GM21717 (cell line): ENCODE measurements around the gene ACSS2.

ENCODE experiments used
- ATAC-seq: cut with Tn5 transposase; IDR thresholded peaks from one replicate; pipeline ENCODE4 v1.9.1; 2021; ENCODE audit warnings: mild to moderate bottlenecking, moderate library complexity; ENCODE audit not compliant: unreplicated experiment

Gene ACSS2

DNA sequence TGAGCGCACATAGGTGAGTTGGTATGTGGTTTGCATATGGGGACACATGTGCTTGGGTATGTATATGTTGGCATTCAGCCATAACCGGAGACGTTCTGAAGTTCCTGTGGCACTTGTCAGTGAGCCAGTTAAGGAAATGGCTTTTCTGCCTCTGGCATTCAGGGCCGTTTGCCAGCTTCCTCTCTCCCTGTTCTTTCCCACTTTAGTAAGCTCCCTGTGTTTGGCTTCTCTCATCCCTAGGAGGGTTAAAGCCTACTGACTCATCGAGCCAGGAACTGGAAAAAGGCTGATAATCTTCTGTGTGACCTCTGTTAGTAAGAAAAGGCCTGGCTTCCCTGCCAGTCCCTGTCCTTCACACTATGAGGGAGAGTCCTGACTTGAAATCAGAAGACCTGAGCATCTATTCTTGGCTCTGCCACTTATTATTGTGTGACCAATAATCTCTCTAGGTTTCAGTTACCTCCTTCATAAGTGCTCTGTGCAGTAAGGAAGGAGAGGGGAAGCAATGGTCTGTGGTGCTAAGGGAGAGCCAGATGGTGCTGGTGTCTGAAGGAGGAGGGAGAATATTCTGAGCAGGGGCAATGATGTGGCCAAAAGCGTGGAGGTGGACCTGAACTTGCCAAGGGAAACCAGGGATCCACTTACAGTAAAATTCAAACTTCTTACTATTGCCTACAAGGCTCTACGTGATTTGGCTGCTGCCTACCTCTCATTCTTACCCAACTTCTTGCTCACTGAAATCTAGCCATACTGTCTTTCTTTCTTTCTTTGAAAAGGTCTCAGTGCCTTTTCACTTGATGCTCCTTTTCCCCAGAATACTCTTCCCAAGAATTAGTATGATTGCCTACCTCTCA lies 31.4 kb downstream of the ACSS2 start:
- no peak for ATAC-seq

DNA sequence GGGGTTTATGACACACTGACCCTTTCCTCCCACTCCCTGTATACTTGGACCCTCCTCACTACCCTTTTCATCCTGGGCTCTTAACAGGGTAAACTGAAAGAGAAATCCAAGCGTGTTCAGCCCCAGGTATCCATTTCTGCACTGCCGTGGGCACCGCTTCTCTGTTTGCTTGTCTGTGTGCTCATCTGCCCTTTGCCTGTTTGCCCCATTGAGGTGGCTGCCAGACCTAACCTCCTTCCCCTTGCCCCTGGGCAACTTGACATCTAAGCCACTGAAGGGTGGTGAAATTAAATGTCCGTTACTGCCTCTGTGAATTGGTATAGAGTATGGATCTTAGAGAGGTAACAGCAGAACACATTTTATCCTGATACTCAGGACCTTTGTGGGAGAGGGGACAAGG lies 38.7 kb downstream of the ACSS2 start:
- ATAC-seq = no peak

DNA sequence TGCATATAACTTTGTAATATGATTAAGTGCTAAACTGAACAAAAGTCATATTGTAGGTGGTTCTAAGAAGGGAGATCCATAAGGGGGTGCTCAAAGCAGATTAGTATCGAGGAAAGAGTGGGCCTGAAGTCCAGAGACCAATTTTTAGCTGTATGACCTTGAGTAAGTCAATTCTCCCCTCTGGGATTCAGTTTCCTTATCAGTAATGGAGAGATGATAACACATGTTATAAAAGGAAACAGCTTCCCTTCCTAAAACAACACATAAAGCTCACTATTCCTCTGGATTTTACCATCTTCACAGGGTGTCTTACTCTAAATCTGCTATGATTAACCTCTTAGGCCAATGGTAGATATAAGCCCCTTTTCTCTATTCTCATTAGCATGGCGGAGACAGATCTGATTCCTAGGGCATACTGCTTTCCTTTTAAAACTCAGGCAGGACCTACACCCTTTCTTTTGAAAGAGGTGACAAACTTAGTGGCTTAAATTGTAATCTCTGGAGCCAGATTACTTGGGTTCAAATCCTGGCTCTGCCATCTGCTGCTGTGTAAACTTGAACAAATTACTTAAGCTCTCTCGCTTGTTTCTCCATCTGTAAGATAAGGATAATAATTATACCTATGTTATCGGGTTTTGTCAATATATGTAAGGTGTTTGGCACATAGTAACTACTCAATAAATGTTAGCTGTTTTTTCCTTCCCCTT lies 39.5 kb downstream of the ACSS2 start:
- no peak for ATAC-seq

DNA sequence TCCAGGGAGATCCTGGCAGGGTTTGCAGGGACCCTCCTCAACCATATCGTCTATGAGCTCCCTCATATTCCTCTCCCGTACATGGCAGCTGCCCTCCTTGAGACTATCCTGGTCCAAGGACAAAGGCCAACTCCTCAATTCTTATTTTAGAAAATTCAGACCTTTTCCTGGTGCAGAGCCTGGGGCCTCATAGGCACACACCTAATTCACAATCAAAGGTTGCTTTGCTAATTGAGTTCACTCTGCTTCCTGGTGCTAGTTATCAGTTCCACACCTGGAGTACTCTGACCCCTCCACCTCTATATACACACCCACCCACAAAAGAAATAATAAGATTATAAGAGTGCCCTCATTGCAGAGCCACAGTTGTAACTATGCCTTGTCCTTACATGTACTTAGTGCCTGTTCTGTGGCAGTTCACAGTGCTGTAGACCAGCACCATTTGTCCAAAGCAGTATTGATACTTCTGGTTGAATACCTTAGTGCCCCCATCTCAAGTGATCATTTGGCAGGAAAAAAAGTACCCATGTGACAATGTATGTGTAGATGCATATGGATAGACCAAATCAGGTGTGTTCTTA lies 40.5 kb downstream of the ACSS2 start:
- ATAC-seq = no peak

DNA sequence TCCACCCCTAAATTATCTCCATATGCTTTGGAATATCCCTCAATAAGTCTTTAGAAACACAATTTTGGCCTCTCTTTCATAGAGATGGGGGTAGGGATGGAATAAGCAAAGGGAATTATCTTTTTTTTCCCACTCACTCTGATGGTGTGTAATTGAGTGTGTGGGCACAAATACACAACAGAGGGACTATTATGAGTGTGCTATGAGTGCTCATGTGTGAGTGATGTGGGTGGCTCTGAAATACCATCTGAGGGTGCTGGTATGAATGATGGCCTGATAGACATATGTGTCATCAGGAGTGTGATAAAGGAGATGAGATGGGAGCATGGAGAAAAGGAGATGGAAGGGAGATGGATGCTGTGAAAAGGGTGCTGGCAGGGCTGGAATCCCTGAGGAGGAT lies 43.6 kb downstream of the ACSS2 start:
- no peak for ATAC-seq

DNA sequence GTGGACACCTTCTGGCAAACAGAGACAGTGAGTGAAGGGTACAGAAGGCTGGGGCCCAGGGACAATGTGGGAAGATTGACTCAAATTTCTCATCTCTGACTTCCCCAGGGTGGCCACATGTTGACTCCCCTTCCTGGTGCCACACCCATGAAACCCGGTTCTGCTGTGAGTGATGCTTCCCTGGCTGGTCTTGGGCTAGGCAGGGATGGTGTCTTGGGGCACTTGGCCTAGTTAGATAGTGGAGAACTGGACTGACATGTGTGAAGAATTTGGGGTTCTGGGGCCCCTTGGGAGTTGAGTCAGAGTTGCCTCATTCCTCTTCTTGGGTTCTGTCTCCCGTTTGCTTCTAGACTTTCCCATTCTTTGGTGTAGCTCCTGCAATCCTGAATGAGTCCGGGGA lies 45.0 kb downstream of the ACSS2 start:
- ATAC-seq = no peak

DNA sequence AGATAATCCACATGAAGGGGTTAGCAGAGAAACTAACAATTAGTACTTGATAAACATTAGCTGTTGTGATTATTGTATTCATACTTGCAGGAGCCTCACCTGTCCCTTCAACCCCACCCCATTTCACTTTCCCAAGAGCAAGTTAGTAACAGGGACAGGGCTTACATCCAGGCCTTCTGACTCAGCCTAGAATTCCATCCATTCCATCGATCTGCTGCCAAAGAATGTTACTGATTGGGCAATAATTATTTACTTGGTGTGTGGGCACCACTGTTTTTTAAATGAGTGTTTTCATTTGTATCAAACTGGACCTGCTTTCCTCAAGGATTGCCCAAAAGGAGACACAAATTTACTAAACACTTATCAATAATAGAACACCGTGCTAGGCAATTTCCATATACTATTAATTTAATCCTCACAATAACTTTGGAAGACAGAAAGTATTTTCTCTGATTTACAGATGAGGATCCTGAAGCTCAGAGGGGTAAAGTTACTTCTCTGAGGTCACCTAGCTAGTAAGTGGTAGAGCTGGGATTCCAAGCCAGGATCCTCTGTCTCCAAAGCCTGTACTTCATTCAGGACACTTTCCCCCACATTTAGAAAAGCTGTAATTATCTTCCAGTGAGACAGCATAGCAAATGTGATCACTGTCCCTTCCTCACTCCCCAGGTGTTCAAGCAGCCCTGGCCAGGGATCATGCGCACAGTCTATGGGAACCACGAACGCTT lies 46.4 kb downstream of the ACSS2 start:
- ATAC-seq = no peak

DNA sequence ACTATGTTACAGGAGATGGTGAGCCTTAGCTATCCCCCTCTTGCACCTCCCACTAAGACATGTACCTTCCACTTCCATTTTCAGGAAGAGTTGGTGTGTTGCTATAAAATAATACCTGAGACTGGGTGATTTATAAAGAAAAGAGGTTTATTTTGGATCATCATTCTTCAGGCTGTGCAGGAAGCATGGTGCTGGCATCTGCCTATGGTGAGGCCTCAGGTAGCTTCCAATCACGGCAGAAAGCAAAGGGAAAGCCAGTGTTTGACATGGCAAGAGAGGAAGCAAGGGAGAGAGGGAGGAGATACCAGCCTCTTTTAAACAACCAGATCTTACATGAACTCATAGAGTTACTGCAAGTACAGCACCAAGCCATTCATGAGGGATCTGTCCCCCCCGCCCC lies 47.0 kb downstream of the ACSS2 start:
- ATAC-seq = no peak

DNA sequence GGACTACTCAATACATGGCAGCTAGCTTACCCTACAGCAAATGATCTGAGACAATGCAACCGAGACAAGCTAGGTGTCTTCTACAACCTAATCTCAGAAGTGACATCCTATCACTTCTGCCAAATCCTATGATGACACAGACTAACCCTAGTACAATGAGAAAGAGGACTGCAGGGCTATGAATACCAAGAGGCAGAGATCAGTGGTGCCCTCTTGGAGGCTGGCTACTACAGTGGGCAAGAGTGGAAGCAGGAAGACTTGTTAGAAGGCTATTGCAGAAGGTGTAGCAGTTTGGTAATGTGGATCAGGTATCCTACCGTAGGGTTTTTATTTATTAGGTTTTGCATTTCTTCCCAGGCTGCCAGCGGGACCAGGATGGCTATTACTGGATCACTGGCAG lies 48.9 kb downstream of the ACSS2 start:
- no peak for ATAC-seq

DNA sequence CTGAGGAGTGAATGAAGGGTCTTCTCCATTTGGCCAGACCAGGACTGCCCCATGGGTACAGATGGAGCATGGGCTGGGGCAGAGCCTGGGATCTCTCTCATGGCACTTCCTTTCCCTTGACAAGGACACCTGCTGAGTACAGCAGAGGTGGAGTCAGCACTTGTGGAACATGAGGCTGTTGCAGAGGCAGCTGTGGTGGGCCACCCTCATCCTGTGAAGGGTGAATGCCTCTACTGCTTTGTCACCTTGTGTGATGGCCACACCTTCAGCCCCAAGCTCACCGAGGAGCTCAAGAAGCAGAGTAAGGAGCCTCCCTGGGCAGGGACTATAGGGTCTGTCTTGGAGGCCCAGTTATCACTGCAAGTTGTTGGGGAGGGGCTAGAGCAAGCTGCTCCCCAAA lies 49.6 kb downstream of the ACSS2 start:
- ATAC-seq = no peak

DNA sequence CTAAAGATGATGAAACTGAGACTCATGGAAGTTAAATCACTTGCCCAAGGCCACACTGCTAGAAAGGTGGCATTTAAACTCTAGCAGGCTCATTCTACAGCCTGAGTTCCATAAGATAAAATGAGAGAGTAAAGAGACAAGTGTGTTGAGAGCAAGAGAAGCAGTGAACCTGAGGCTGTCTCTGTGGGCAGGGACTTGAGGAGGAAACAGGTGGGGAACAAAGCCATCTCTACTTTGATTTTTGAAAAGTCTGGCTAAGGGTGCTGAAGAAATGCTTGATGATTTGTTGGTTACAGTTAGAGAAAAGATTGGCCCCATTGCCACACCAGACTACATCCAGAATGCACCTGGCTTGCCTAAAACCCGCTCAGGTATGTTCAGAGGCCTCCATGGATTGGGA lies 50.2 kb downstream of the ACSS2 start:
- ATAC-seq = no peak

DNA sequence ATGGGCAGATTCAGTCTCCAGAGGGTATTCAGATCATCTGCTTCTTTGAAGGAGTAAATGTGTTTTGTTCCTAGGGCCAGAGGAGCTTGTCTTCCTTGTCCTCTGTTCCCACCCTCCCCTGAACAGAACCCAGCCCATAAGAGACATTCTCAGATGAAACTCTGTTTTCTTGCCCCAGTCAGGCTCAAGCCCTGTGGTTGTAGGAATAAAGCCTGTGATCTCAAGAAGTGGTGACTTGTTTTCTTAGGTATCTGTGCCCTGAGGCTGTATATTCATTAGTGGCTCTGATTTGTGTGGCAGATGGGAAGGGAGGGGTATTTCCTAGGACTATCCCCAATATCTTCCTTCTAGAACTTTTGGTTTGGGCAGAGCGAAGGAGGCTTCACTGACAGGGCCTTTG lies 51.3 kb downstream of the ACSS2 start:
- no peak for ATAC-seq

DNA sequence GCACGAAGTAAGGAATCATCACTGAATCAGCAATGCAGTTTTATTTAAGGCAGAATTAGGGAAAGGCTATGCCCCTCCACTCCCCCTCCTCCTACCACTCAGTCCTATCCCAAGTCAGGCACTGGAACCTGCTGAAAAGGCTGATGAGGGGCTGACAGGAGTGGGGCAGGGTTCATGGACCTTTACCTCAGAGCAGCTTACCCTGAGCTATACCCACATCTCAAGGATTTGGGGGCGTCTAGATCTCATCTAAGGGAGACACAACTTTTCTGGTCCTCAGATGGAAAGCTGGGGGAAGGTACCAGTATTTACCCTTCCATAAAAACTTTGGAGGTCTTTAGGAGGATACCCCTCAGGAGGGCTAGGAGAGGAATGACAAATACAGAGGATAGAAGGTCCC lies 52.0 kb downstream of the ACSS2 start:
- ATAC-seq = no peak

DNA sequence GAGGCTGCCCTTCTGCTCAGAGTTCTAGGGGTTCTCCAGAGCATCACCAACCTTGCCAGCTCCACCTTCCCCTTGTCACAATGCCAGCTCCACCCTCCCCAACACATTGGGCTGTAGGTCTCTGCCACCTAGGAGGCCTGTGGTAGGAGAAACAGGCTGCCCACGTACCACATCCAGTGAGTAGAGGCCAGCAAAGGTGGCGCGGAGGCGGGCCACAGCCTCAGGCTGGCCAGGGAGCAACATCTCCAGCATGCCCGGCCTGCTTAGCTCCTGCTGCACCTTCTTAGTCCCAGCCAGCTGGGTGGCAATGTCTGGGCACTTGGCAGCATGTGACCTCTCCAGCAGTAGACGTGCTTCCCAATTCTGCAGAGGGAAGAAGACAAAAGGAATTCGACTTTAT lies 55.4 kb downstream of the ACSS2 start:
- no peak for ATAC-seq

DNA sequence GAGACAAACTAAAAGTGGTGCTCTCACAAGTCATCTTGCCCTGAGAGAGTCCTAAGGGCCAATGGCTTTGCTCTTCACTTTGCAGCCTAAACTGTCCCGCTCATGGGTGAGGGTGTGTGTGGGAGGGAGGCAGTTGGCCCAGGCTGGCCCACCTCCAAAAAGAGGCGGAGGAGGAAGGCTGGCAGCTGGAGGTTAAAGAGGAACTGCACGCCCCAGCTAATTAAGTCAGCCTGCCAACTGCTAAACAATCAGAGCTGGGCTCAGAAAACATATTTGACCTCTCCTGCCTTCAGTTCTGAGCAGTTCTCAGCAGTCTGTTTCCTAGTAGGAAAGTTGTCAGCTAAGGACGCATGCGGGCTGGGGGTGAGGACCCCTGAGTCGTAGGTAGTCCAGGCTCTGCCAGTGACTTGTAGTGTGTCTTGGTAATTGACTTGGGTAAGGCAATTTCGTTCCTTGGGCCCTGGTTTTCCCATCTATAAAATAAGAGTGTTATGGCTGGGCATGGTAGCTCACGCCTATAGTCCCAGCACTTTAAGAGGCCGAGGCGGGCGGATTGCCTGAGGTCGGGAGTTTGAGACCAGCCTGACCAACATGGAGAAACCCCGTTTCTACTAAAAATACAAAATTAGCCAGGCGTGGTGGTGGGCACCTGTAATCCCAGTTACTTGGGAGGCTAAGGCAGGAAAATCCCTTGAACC lies 62.2 kb downstream of the ACSS2 start:
- no peak for ATAC-seq

DNA sequence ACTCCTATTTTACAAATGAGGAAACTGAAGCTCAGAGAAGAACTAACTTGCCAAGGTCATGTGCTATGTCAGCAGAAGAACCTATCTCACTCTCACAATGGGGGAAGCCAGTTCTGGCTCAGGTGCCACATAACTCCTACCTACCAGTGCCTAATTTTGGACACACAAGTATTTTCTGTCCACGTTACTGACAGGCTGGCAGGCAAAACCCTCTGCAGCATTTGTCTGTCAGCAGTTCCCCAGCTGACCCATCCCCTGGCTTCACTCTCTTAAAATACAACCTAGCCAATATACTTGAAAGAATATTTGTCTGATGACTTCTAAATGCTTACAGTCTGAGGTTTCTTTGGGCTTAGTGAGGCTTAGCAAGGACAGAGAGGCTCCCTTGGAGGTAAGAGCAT lies 63.7 kb downstream of the ACSS2 start:
- no peak for ATAC-seq

DNA sequence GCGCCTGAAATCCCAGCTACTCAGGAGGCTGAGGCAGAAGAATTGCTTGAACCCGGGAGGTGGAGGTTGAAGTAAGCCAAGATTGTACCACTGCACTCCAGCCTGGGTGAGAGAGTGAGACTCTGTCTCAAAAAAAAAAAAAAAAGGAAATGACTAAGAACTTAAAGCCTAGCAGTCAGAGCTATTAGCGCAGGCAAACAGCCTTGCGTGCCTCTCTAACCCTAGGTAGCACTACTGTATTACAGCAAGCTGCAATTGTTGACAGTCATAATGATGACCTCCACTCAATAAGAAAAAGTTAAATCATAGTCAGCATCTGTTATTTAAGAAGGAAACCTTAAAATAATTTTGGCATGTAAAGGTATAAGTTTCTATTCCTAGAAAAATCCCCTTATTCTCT lies 64.8 kb downstream of the ACSS2 start:
- no peak for ATAC-seq

DNA sequence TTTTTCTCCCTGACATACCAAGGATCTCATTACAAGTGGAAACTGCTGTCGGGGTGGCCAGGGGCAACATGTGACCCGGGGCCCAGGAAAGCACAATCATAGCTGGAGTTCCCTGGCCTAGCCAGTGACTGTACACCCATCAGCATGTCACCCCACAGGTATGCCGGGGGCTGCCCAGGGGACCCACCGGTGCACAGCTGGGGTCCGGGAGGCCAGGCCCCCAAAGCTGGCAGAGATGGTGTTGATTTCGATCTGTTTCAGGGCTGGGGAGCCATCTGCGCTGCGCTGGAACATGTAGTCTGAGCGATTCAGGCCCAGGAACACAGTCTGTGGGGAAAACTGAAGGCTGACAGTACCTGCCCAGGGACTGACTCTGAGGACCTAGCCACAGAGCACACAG lies 65.9 kb downstream of the ACSS2 start:
- no peak for ATAC-seq

DNA sequence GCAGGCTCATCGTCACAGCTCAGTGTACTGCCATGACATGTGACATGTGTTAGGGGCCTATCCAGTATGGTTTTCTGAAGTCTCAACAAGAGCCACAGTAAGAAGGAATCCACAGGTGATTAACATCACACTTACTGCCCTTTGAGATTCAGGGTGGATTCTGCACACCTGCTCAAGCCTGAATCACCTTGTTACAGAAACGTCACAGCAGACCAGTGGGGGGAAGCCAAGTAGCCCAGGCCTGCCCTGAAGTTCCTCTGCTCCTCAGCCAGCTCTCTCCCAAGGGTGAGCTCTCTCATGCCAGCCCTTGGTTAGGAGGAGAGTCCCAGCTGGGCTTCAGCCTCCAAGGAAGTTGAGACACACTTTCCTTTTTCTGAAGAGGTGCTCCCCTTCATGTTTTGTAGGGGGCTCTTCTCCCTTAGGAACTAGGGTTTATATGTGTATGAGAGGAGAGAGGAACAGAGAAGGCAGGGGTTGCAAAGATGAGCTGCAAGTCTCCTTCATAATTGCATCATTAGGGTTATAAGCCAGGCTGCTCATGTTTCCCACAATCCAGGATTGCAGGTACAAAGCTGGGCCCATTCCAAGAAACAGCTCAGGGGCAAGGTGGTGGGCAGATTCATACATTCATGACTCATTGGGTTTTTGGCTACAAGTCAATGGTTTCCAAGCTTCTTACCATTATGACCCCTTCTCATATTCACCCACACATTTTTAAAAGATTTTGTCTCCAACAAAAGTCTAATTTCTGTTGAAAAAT lies 67.6 kb downstream of the ACSS2 start:
- no peak for ATAC-seq
